Prostate gland (tissue), 2 donors: Measurements from ENCODE around the gene OMG.

Experiments
- CTCF ChIP-seq, 4 experiments: fragments of 200-600 bp in 2 of 4; fragments of 450-650 bp in 2 of 4; sonication (generic) in 2 of 4; IDR thresholded peaks; 1 replicate in 3 of 4; 2 replicates in 1 of 4; pipeline ENCODE4 v1.5.1; 2016 to 2019; ENCODE audit warnings: antibody characterized with exemption in 4 of 4, mild to moderate bottlenecking in 2 of 4, moderate library complexity in 2 of 4
- POLR2A ChIP-seq: fragments of 450-650 bp; IDR thresholded peaks from one replicate; pipeline ENCODE4 v1.6.1; 2016; ENCODE audit warnings: antibody characterized with exemption, mild to moderate bottlenecking

DNA sequence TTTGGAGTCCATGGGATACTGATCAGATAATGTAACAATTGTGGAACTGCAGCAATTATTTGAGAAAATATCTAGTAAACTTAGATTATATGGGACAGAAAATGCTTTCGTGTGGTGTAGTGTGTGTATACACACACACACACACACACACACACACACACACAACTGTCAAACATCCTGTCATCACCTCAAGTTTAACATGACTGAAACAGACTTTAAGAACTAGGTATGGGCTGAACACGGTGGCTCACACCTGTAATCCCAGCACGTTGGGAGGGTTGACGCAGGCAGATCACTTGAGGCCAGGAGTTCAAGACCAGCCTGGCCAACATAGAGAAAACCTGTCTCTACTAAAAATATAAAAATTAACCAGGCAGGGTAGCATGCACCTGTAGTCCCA lies 24.9 kb upstream of the OMG start:
- TF ChIP-seq CTCF (IDR thresholded peaks at IDR 0.05) (no peak), POLR2A (no peak)
